ENCODE results near the gene HTR2B.
A peak's percentile ranks its signal among the peaks of the same experiment; 100 is the strongest.

The HTR2B gene

DNA sequence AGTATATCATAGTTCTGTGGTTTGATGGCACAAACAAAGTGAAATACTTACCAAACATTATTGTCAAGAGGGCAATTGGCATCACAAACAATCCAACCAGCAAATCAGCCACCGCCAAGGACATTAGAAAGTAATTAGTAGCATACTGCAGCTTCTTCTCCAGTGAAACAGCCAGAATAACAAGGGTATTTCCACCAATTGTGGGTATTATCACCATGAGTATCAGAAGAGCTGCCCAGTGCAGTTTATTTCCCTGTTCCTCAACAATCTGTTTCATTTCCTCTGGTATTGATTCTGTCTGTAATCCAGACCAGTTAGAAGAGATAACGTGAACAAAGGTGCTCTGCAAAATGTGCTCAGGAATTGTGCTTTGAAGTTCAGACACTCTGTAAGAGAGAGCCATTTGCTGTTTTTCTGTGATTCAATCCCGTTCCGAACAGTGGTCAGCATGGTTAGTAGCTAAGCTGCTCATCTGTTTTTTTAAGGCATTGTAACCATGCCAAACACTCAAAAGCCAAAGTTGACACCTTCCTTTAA lies 1.4 kb downstream of the HTR2B start:
- Histone ChIP-seq H3K27ac (ENCODE audit: low read depth, low read length) (no peak overlapping the region), H3K36me3 (ENCODE audit: control insufficient read depth in 1 of 2, insufficient read depth in 2 of 2, low read length in 2 of 2) (no peaks in the 10 kb centered on the region), H3K4me3 (ENCODE audit: low read depth in 1 of 2, low read length in 2 of 2) (peak overlapping the region; percentile 51 to 53), H3K27me3 (ENCODE audit: control insufficient read depth in 1 of 2, insufficient read depth in 2 of 2, low read length in 2 of 2) (no peaks in the 10 kb centered on the region), H3K9me3 (ENCODE audit: control insufficient read depth in 1 of 2, low read length in 2 of 2) (no peaks in the 10 kb centered on the region), H3K9ac (ENCODE audit: low read depth in 1 of 2, low read length in 2 of 2) (peak overlapping the region in 1 of 2 donors; percentile 16), H3K4me1 (ENCODE audit: control insufficient read depth in 1 of 2, insufficient read depth in 2 of 2, low read length in 2 of 2) (peaks cover 11 to 44% of the 10 kb centered on the region in 2 donors)

DNA sequence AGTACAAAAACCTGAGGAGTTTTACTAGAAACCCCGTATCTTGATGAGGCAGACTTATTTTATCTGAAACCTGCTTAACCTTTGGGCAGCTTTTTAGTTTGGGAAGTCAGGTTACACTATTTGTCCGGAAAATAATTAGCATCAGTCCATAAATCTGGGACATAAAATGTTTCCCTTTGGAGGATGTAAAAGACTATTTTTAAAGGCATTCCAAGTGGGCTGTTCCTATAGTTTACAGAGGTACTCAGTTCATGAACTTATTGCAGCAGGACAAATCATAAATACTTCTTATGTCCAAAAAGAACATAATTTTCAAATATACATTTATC lies 6.3 kb downstream of the HTR2B start:
- Histone ChIP-seq H3K27ac (ENCODE audit: low read depth, low read length) (no peak overlapping the region), H3K4me1 (ENCODE audit: control insufficient read depth in 1 of 2, insufficient read depth in 2 of 2, low read length in 2 of 2) (peaks cover 9 to 38% of the 10 kb centered on the region in 2 donors), H3K9me3 (ENCODE audit: control insufficient read depth in 1 of 2, low read length in 2 of 2) (no peaks in the 10 kb centered on the region), H3K27me3 (ENCODE audit: control insufficient read depth in 1 of 2, insufficient read depth in 2 of 2, low read length in 2 of 2) (no peaks in the 10 kb centered on the region), H3K9ac (ENCODE audit: low read depth in 1 of 2, low read length in 2 of 2) (no peak overlapping the region), H3K4me3 (ENCODE audit: low read depth in 1 of 2, low read length in 2 of 2) (no peak overlapping the region), H3K36me3 (ENCODE audit: control insufficient read depth in 1 of 2, insufficient read depth in 2 of 2, low read length in 2 of 2) (peaks cover 0 to 2% of the 10 kb centered on the region in 2 donors)

DNA sequence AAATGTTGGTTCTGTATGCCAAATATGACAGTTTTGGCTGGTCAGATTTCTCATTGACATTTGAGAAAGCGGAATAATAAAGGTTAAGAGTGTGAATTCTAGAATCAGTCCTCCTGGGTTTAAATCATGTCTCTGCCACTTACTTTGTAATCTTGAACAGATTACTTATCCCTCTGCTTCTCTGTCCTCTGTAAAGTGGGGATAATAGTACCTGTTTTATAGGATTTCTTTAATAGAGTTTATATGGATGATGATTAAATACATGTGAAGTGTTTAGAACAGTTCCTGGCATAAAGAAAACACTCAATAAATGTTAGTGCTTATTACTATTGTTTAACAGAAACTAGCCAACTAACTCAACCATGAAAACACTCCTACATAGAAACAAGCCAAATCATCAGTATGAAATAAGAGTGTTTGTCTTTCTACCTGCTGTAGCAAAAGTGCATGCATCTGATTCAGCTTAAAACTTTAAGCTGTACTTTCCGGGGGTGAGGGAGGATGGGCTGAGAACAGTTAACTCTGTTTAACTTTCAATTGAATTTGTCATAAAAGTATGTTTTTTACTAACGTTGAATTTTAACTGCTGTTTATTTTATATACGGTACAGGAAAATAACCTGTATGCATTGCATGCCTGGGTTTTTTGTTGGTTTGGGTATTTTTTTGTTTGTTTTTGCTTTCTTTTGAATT lies 6.8 kb downstream of the HTR2B start:
- no peak overlapping the region for H3K4me3 ChIP-seq (ENCODE audit: low read depth in 1 of 2, low read length in 2 of 2)
- no peak overlapping the region for H3K9ac ChIP-seq (ENCODE audit: low read depth in 1 of 2, low read length in 2 of 2)
- H3K36me3 ChIP-seq (ENCODE audit: control insufficient read depth in 1 of 2, insufficient read depth in 2 of 2, low read length in 2 of 2), result peaks cover 0 to 4% of the 10 kb centered on the region in 2 donors
- no peak overlapping the region for H3K27ac ChIP-seq (ENCODE audit: low read depth, low read length)
- no peaks in the 10 kb centered on the region for H3K9me3 ChIP-seq (ENCODE audit: control insufficient read depth in 1 of 2, low read length in 2 of 2)
- peaks cover 4 to 33% of the 10 kb centered on the region in 2 donors for H3K4me1 ChIP-seq (ENCODE audit: control insufficient read depth in 1 of 2, insufficient read depth in 2 of 2, low read length in 2 of 2)
- no peaks in the 10 kb centered on the region for H3K27me3 ChIP-seq (ENCODE audit: control insufficient read depth in 1 of 2, insufficient read depth in 2 of 2, low read length in 2 of 2)

DNA sequence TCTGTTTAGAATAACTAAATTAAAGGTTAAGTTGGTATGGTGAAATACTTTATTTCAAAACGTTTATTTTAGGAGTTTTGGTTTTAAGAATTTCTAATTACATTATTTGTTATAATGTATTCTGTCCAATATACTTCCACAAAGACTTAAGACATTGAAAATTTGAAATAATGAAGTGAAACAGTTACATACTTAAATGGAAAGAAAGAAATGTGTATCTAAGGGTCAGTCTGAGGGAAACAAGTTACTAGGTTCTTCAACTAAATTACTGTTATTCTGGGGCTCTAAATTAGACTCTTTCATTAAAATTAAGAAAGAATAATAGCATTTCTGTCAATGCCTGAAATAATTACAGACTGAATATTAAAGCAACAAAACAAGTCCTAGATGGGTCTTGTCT lies 7.7 kb downstream of the HTR2B start:
- Histone ChIP-seq H3K27me3 (ENCODE audit: control insufficient read depth in 1 of 2, insufficient read depth in 2 of 2, low read length in 2 of 2) (no peaks in the 10 kb centered on the region), H3K4me1 (ENCODE audit: control insufficient read depth in 1 of 2, insufficient read depth in 2 of 2, low read length in 2 of 2) (peaks cover 0 to 27% of the 10 kb centered on the region in 2 donors), H3K4me3 (ENCODE audit: low read depth in 1 of 2, low read length in 2 of 2) (no peak overlapping the region), H3K9ac (ENCODE audit: low read depth in 1 of 2, low read length in 2 of 2) (no peak overlapping the region), H3K36me3 (ENCODE audit: control insufficient read depth in 1 of 2, insufficient read depth in 2 of 2, low read length in 2 of 2) (peaks cover 0 to 7% of the 10 kb centered on the region in 2 donors), H3K27ac (ENCODE audit: low read depth, low read length) (no peak overlapping the region), H3K9me3 (ENCODE audit: control insufficient read depth in 1 of 2, low read length in 2 of 2) (no peaks in the 10 kb centered on the region)

DNA sequence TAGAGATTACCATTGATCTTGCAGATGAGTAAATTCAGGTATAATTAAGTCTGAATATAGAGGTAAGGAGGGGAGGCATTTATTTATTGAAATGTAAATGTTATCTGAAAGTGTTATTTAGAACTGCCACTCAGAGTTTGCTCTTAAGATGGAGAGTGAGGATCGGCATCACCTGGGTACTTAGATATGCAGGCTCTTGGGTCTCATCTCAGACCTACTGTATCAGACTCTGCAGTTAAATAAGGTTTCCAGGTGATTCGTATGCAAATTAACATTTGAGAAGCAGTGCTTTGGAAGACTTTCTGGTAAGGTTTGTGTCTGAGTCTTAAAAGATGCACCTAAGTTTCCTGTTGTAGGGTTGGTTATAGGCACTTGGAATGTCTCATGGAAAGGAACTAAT lies 9.2 kb downstream of the HTR2B start:
- peaks cover 0 to 9% of the 10 kb centered on the region in 2 donors for H3K36me3 ChIP-seq (ENCODE audit: control insufficient read depth in 1 of 2, insufficient read depth in 2 of 2, low read length in 2 of 2)
- no peaks in the 10 kb centered on the region for H3K9me3 ChIP-seq (ENCODE audit: control insufficient read depth in 1 of 2, low read length in 2 of 2)
- peaks cover 0 to 22% of the 10 kb centered on the region in 2 donors for H3K4me1 ChIP-seq (ENCODE audit: control insufficient read depth in 1 of 2, insufficient read depth in 2 of 2, low read length in 2 of 2)
- no peak overlapping the region for H3K4me3 ChIP-seq (ENCODE audit: low read depth in 1 of 2, low read length in 2 of 2)
- H3K27ac ChIP-seq (ENCODE audit: low read depth, low read length), result no peak overlapping the region
- no peaks in the 10 kb centered on the region for H3K27me3 ChIP-seq (ENCODE audit: control insufficient read depth in 1 of 2, insufficient read depth in 2 of 2, low read length in 2 of 2)
- no peak overlapping the region for H3K9ac ChIP-seq (ENCODE audit: low read depth in 1 of 2, low read length in 2 of 2)

DNA sequence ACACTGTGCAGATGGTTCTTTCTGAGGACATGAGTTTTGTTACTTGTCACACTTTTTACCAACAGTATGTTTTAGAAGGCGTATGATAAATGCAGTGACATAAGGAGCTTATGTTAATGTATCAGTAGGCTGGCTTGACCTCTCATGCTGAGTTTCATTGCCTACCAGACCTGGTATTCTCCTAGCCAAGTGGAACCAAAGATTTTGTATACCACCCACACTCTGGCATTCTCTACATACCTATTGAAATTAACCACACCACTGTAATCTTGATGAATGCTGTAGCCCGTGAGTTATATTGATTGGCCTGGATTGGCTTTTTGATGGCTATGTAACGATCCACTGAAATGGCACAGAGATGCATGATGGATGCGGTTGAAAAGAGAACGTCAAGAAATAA lies 11.4 kb downstream of the HTR2B start:
- Histone ChIP-seq H3K4me1 (ENCODE audit: control insufficient read depth in 1 of 2, insufficient read depth in 2 of 2, low read length in 2 of 2) (peaks cover 0 to 22% of the 10 kb centered on the region in 2 donors), H3K4me3 (ENCODE audit: low read depth in 1 of 2, low read length in 2 of 2) (no peak overlapping the region), H3K9ac (ENCODE audit: low read depth in 1 of 2, low read length in 2 of 2) (no peak overlapping the region), H3K9me3 (ENCODE audit: control insufficient read depth in 1 of 2, low read length in 2 of 2) (no peaks in the 10 kb centered on the region), H3K27ac (ENCODE audit: low read depth, low read length) (no peak overlapping the region), H3K36me3 (ENCODE audit: control insufficient read depth in 1 of 2, insufficient read depth in 2 of 2, low read length in 2 of 2) (peaks cover 11 to 19% of the 10 kb centered on the region in 2 donors), H3K27me3 (ENCODE audit: control insufficient read depth in 1 of 2, insufficient read depth in 2 of 2, low read length in 2 of 2) (no peaks in the 10 kb centered on the region)

DNA sequence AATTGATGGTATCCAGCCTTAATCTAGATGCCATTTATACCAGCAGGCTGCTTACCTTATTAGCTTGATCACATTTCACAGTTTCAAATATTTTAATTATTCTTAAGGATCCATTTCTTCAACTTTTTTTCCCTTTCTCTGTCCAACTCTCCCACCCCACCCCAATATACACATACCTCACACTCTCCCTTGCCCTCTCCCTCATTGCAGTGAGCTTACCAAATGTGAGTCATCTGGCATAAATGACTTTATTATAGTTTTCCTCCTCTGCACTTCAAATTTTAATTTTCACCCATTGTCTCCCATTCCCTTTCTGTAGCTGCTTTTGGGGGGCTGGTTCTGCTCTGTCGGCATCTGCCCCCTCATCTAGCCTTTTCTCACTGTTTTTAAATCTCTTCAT lies 12.9 kb downstream of the HTR2B start:
- H3K4me1 ChIP-seq (ENCODE audit: control insufficient read depth in 1 of 2, insufficient read depth in 2 of 2, low read length in 2 of 2), result peaks cover 0 to 18% of the 10 kb centered on the region in 2 donors
- H3K9me3 ChIP-seq (ENCODE audit: control insufficient read depth in 1 of 2, low read length in 2 of 2), result no peaks in the 10 kb centered on the region
- no peak overlapping the region for H3K27ac ChIP-seq (ENCODE audit: low read depth, low read length)
- H3K27me3 ChIP-seq (ENCODE audit: control insufficient read depth in 1 of 2, insufficient read depth in 2 of 2, low read length in 2 of 2), result no peaks in the 10 kb centered on the region
- H3K9ac ChIP-seq (ENCODE audit: low read depth in 1 of 2, low read length in 2 of 2), result no peak overlapping the region
- H3K4me3 ChIP-seq (ENCODE audit: low read depth in 1 of 2, low read length in 2 of 2), result no peak overlapping the region
- peaks cover 16 to 21% of the 10 kb centered on the region in 2 donors for H3K36me3 ChIP-seq (ENCODE audit: control insufficient read depth in 1 of 2, insufficient read depth in 2 of 2, low read length in 2 of 2)

DNA sequence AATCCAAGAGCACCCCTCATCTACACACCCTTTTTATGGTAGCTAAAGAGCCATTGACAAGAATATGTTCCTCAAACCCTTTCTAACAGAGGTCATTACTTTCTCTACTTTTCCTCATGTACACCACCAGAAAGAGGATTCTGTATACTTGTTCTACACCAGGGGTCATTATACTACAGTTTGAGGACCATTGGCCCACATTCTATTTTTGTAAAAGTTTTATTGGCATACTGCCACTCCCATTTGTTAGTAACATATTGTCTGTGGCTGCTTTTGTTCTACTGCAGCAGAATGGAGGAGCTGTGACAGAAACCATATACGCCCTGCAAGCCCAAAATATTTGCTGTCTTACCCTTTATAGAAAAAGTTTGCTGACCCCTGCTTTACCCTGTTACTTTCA lies 14.3 kb downstream of the HTR2B start:
- Histone ChIP-seq H3K4me1 (ENCODE audit: control insufficient read depth in 1 of 2, insufficient read depth in 2 of 2, low read length in 2 of 2) (peaks cover 0 to 9% of the 10 kb centered on the region in 2 donors), H3K4me3 (ENCODE audit: low read depth in 1 of 2, low read length in 2 of 2) (no peak overlapping the region), H3K27ac (ENCODE audit: low read depth, low read length) (no peak overlapping the region)

DNA sequence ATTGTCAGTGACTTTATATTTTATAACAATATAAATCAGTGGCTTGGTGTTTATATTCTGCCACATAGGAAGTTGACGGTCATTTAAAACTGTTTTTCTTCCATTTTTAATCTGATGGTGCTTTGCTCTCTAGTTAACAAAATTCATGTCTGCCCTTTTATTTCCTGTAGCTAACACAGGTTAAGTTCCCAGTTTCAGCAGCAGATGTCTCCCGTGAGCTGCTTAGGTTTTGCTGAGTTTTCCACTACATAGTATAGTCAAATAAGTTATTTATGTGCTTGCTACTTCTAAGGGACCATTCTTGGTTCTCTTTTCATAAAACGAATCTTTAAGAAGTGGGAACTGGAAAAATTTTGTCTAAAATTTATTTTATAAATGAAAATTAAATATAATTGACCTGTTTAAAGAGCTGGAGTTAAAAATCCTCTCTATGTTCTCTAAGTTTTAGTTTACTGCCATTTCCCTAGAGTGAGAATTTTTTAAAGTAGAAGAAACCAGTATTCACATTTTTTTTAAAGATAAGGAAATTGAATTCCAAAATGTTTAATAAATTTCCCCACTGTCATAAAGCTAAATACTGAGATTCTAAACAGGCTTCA lies 20.6 kb downstream of the HTR2B start:
- Histone ChIP-seq H3K36me3 (ENCODE audit: control insufficient read depth in 1 of 2, insufficient read depth in 2 of 2, low read length in 2 of 2) (peaks cover 14 to 31% of the 10 kb centered on the region in 2 donors), H3K4me3 (ENCODE audit: low read depth in 1 of 2, low read length in 2 of 2) (no peak overlapping the region), H3K27ac (ENCODE audit: low read depth, low read length) (no peak overlapping the region), H3K27me3 (ENCODE audit: control insufficient read depth in 1 of 2, insufficient read depth in 2 of 2, low read length in 2 of 2) (no peaks in the 10 kb centered on the region), H3K9me3 (ENCODE audit: control insufficient read depth in 1 of 2, low read length in 2 of 2) (peaks cover 15 to 16% of the 10 kb centered on the region in 2 donors), H3K9ac (ENCODE audit: low read depth in 1 of 2, low read length in 2 of 2) (no peak overlapping the region), H3K4me1 (ENCODE audit: control insufficient read depth in 1 of 2, insufficient read depth in 2 of 2, low read length in 2 of 2) (peaks cover 7 to 8% of the 10 kb centered on the region in 2 donors)

More for the DNA sequence above, 14.3 kb downstream of the HTR2B start:
- peaks cover 16 to 21% of the 10 kb centered on the region in 2 donors for H3K36me3 ChIP-seq (ENCODE audit: control insufficient read depth in 1 of 2, insufficient read depth in 2 of 2, low read length in 2 of 2)
- no peaks in the 10 kb centered on the region for H3K27me3 ChIP-seq (ENCODE audit: control insufficient read depth in 1 of 2, insufficient read depth in 2 of 2, low read length in 2 of 2)
- no peaks in the 10 kb centered on the region for H3K9me3 ChIP-seq (ENCODE audit: control insufficient read depth in 1 of 2, low read length in 2 of 2)
- H3K9ac ChIP-seq (ENCODE audit: low read depth in 1 of 2, low read length in 2 of 2), result no peak overlapping the region

DNA sequence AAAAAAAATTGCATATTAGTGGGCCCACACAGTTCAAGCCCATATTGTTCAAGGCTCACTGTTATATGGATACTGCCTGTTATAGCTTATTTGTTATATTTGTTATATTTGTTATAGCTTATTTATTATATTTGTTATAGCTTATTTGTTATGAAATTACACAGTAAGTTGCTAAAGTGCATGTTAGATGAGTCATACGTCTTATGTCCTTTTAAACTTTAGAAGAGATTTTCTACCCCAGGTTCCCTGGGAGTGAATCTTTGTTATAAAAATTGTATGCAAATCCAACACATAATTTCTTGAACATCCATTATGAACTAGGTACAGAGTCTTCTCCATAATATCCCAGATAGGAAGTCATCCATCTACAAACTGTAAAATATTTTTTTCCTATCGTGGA lies 22.1 kb downstream of the HTR2B start:
- H3K27me3 ChIP-seq (ENCODE audit: control insufficient read depth in 1 of 2, insufficient read depth in 2 of 2, low read length in 2 of 2), result no peaks in the 10 kb centered on the region
- no peak overlapping the region for H3K27ac ChIP-seq (ENCODE audit: low read depth, low read length)
- no peak overlapping the region for H3K4me3 ChIP-seq (ENCODE audit: low read depth in 1 of 2, low read length in 2 of 2)
- peaks cover 23% of the 10 kb centered on the region in 2 donors for H3K9me3 ChIP-seq (ENCODE audit: control insufficient read depth in 1 of 2, low read length in 2 of 2)
- no peak overlapping the region for H3K9ac ChIP-seq (ENCODE audit: low read depth in 1 of 2, low read length in 2 of 2)
- peaks cover 10 to 31% of the 10 kb centered on the region in 2 donors for H3K36me3 ChIP-seq (ENCODE audit: control insufficient read depth in 1 of 2, insufficient read depth in 2 of 2, low read length in 2 of 2)
- peaks cover 7 to 8% of the 10 kb centered on the region in 2 donors for H3K4me1 ChIP-seq (ENCODE audit: control insufficient read depth in 1 of 2, insufficient read depth in 2 of 2, low read length in 2 of 2)

Data from duodenal mucosa (tissue), 2 donors.